HepG2 (cell line): Measurements from ENCODE around the gene NFATC3. TPM values are rescaled to one million over a fixed set of nuclear protein-coding genes. Genes with fewer than 3 reads are reported as not detected.
A peak's percentile ranks its signal among the peaks of the same experiment; 100 is the strongest.

Experiments
- ATAC-seq: fragments of 200-7000 bp; cut with Tn5 transposase; 3 replicates; pipeline ENCODE4 v1.9.1; 2020; ENCODE audit warnings: mild to moderate bottlenecking, moderate library complexity
- BruUV-seq: library from RNA; stranded (reverse); fragments of 400-500 nt; replicated peaks from 2 replicates; lab custom pipeline; 2021; lab: Mats Ljungman, UMichigan
- CTCF ChIA-PET: fragments of 300-600 bp; formaldehyde crosslinking; extraction: SDS; loops from one replicate; lab custom pipeline; 2021; ENCODE audit warnings: low total read pairs, inconsistent platforms, low intra/inter-chr PET ratio; lab: Yijun Ruan, JAX
- POLR2A ChIA-PET: fragments of 350-600 bp; sonication (Branson Sonifier 250); formaldehyde crosslinking; loops from one replicate; lab custom pipeline; 2020; ENCODE audit warnings: antibody characterized with exemption, inconsistent platforms; lab: Yijun Ruan, JAX
- DNase-seq: peaks from one replicate; pipeline ENCODE4 v3.0.0-alpha.2; 2015; ENCODE audit warnings: low spot score
- FAIRE-seq: peaks from 3 replicates; lab custom pipeline; 2011; peaks lifted over from hg19 to GRCh38; lab: Jason Lieb, UNC
- H2AFZ ChIP-seq: one replicate; pipeline ENCODE4 v1.6.1; 2011; ENCODE audit warnings: low read length, inconsistent platforms
- H3K27ac ChIP-seq: fragments of 300-600 bp; 3 replicates; pipeline ENCODE4 v1.8.0; 2011; ENCODE audit warnings: mixed run types, mild to moderate bottlenecking, mixed read lengths, low read length, inconsistent platforms; ENCODE audit not compliant: insufficient read depth; ENCODE audit errors: extremely low read length
- H3K27me3 ChIP-seq, 2 experiments: fragments of 200-600 bp in 1 of 2; 2 replicates in 1 of 2; 3 replicates in 1 of 2; pipeline versions ENCODE4 v1.6.0 to v1.8.0; 2011; ENCODE audit warnings: low read length in 2 of 2, mild to moderate bottlenecking in 2 of 2, moderate library complexity in 2 of 2, inconsistent platforms in 1 of 2; ENCODE audit not compliant: insufficient read depth in 2 of 2, control insufficient read depth in 1 of 2
- H3K36me3 ChIP-seq, 2 experiments: fragments of 200-600 bp in 1 of 2; replicated peaks in 1 of 2; 2 replicates in 1 of 2; 3 replicates in 1 of 2; pipeline versions ENCODE4 v1.5.1 to v1.8.0; 2011; ENCODE audit warnings: low read length in 2 of 2, inconsistent platforms in 1 of 2; ENCODE audit not compliant: insufficient read depth in 2 of 2, control insufficient read depth in 1 of 2
- H3K4me1 ChIP-seq: 2 replicates; pipeline ENCODE4 v1.5.1; 2012; ENCODE audit warnings: low read length, inconsistent platforms; ENCODE audit not compliant: insufficient read depth
- H3K4me2 ChIP-seq: 2 replicates; pipeline ENCODE4 v1.6.0; 2011; ENCODE audit warnings: low read depth, low read length, inconsistent platforms
- H3K4me3 ChIP-seq, 3 experiments: fragments of 200-600 bp in 1 of 3; sonication (generic), shearing (Covaris generic) in 1 of 3; replicated peaks in 1 of 3; 2 replicates each; pipeline ENCODE4 v1.5.1; 2011 to 2016; ENCODE audit warnings: low read length in 3 of 3, inconsistent platforms in 2 of 3, low read depth in 2 of 3, mild to moderate bottlenecking in 2 of 3, control low read depth in 1 of 3, mixed read lengths in 1 of 3; ENCODE audit not compliant: insufficient read depth in 1 of 3
- H3K79me2 ChIP-seq: one replicate; pipeline ENCODE4 v1.6.1; 2011; ENCODE audit warnings: low read length, inconsistent platforms; ENCODE audit not compliant: insufficient read depth
- H3K9ac ChIP-seq: 2 replicates; pipeline ENCODE4 v1.6.0; 2011; ENCODE audit warnings: mild to moderate bottlenecking, low read depth, low read length, inconsistent platforms; ENCODE audit not compliant: insufficient read depth
- H3K9me3 ChIP-seq: 2 replicates; pipeline ENCODE4 v1.5.1; 2012; ENCODE audit warnings: mild to moderate bottlenecking, low read length
- H4K20me1 ChIP-seq: 2 replicates; pipeline ENCODE4 v1.6.0; 2011; ENCODE audit warnings: inconsistent platforms, mild to moderate bottlenecking, low read length, moderate library complexity; ENCODE audit not compliant: insufficient read depth
- ERF ChIP-seq: IDR thresholded peaks from 2 replicates; pipeline ENCODE4 v1.6.1; 2018; ENCODE audit warnings: missing biosample characterization, missing genetic modification reagents
- FOXJ3 ChIP-seq: sonication (generic); formaldehyde crosslinking; IDR thresholded peaks from 2 replicates; pipeline ENCODE4 v1.4.0; 2020; ENCODE audit warnings: missing genetic modification reagents, mild to moderate bottlenecking, borderline replicate concordance
- HNRNPH1 ChIP-seq: fragments of 200-400 bp; formaldehyde crosslinking; optimal IDR thresholded peaks from 2 replicates; pipeline ENCODE3; 2017; ENCODE audit warnings: mild to moderate bottlenecking, low read depth, low read length
- KDM5B ChIP-seq: sonication (generic); formaldehyde crosslinking; IDR thresholded peaks from 2 replicates; pipeline ENCODE4 v1.4.0; 2020; ENCODE audit warnings: missing genetic modification reagents, mild to moderate bottlenecking, borderline replicate concordance
- KLF11 ChIP-seq: IDR thresholded peaks from 2 replicates; pipeline ENCODE4 v1.6.1; 2016; ENCODE audit warnings: missing compliant biosample characterization
- MXI1 ChIP-seq: IDR thresholded peaks from 3 replicates; pipeline ENCODE4 v1.6.1; 2012; ENCODE audit warnings: low read depth, low read length, inconsistent platforms, borderline replicate concordance
- PRMT3 ChIP-seq: sonication (generic); formaldehyde crosslinking; IDR thresholded peaks from 2 replicates; pipeline ENCODE4 v1.8.1; 2022; ENCODE audit warnings: low read depth, mild to moderate bottlenecking, moderate library complexity, missing genetic modification reagents, borderline replicate concordance
- SETDB1 ChIP-seq: sonication (generic); formaldehyde crosslinking; IDR thresholded peaks from 2 replicates; pipeline ENCODE4 v1.5.1; 2020; ENCODE audit warnings: missing genetic modification reagents, mild to moderate bottlenecking, borderline replicate concordance
- ZBTB42 ChIP-seq: sonication (generic); formaldehyde crosslinking; IDR thresholded peaks from 2 replicates; pipeline ENCODE4 v1.5.0; 2020; ENCODE audit warnings: mild to moderate bottlenecking, missing genetic modification reagents
- ZKSCAN1 ChIP-seq: fragments of 150-350 bp; IDR thresholded peaks from 2 replicates; pipeline ENCODE4 v1.6.1; 2014; ENCODE audit warnings: low read length
- ZNF235 ChIP-seq: sonication (generic); formaldehyde crosslinking; IDR thresholded peaks from 2 replicates; pipeline ENCODE4 v1.8.1; 2023; ENCODE audit warnings: mild to moderate bottlenecking, missing genetic modification reagents, borderline replicate concordance
- ZNF709 ChIP-seq: sonication (generic); formaldehyde crosslinking; IDR thresholded peaks from 2 replicates; pipeline ENCODE4 v1.5.0; 2020; ENCODE audit warnings: mild to moderate bottlenecking, missing genetic modification reagents
- ZSCAN22 ChIP-seq: sonication (generic); formaldehyde crosslinking; IDR thresholded peaks from 2 replicates; pipeline ENCODE4 v1.4.0; 2020; ENCODE audit warnings: mild to moderate bottlenecking, missing genetic modification reagents
- WGBS: methylation state at CpG from one replicate; pipeline ENCODE4 v1.1.6; 2017; ENCODE audit warnings: low lambda C conversion rate; 5-methylcytosine and 5-hydroxymethylcytosine counted together
- in situ Hi-C: cut with HindIII; loops from 2 replicates; pipeline ENCODE4 v1.10.0; 2017; ENCODE audit warnings: low pct_unique_long_range_greater_than_20kb; ENCODE audit not compliant: extremely low pct_ligation_motif_present
- intact Hi-C: fragments of 100-400 bp; cut with micrococcal nuclease; formaldehyde crosslinking; loops from one replicate; pipeline ENCODE4 v1.10.0; 2022; ENCODE audit not compliant: unreplicated experiment
- polyA plus RNA-seq, 8 experiments: library from polyadenylated mRNA; depleted of rRNA in 3 of 8; stranded (reverse) in 7 of 8; unstranded in 1 of 8; fragments of >200 nt; fragmentation: Illumina TruSeq in 4 of 8; extraction: Trizol in 4 of 8; gene quantifications; 2 replicates each; pipeline versions ENCODE4 v1.2.1 to v1.2.3, GENCODE V29; 2011 to 2016; ENCODE audit warnings: low read depth in 4 of 8, missing spikeins in 1 of 8, mixed read lengths in 1 of 8; ENCODE audit not compliant: insufficient read depth in 1 of 8
- total RNA-seq, 5 experiments: library from RNA; depleted of rRNA; stranded (reverse); fragments of >200 nt; fragmentation: Illumina TruSeq; extraction: Trizol; gene quantifications; 2 replicates each; pipeline ENCODE4 v1.2.3, GENCODE V29; 2016; ENCODE audit warnings: low read depth in 1 of 5
- TF ChIP-seq, protein P1 (sequence below): sonication (generic); formaldehyde crosslinking; IDR thresholded peaks from 2 replicates; pipeline ENCODE4 v1.4.0; 2020; ENCODE audit warnings: missing genetic modification reagents
- TF ChIP-seq, protein P2 (sequence below): IDR thresholded peaks from 2 replicates; pipeline ENCODE4 v1.6.1; 2016; ENCODE audit warnings: missing compliant biosample characterization, missing genetic modification reagents, borderline replicate concordance

Gene NFATC3
- total and polyA plus RNA-seq, 2 of the 13 experiments (the other 11 are each of a cell fraction or from before 2014, with no cell fraction given): 52.6 to 62.7 TPM

DNA sequence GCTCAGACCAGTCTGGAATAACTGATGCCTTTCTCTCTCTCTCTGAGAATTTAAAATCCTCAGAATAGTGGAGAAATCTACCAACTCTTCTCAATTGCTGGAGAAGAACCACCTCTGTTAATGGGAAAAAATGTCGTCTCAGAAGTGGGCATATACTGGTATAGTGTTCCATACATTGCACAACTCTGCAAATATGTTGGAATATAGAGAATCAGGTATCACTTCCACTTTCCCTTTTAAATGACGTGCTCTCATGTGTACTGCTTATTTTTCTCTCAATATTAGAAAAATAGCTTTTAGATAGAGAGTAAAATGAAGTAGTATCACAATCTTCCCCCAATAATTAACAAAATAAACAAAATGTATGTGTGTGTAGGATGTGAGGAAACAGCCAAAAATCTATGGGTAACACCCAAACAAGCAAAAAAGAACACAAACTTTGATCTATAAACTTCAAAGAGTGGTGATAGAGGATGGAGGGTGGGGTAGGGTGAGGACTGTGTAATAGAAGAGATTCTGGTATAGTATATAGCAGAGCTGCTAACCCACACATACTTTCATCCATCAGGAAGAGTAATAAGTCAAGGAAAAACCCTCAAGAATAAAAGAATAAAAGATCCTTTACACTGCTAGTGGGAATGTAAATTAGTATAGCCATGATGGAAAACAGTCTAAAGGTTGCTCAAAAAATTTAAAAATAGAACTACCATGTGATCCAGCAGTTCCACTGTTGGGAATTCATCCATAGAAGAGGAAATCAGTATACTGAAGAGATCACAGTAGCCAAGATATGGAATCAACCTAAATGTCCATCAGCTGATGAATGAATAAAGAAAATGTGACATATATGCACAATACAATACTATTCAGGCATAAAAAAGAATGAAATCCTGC is 46.9 kb downstream of the NFATC3 start:
- no peaks in the 10 kb centered on the region for H3K9me3 ChIP-seq
- FAIRE-seq (no peak), DNase-seq (peak; percentile 56), ATAC-seq (peak; percentile 72)
- no TSS peak for BruUV-seq
- CTCF ChIA-PET: no interaction called here
- peaks cover 87% of the 10 kb centered on the region for H3K79me2 ChIP-seq
- in situ Hi-C loops (no loop called here), intact Hi-C loops (no loop called here)
- H3K4me1 ChIP-seq: peaks cover 55% of the 10 kb centered on the region
- peak overlapping the region; percentile 49 for H3K4me2 ChIP-seq
- POLR2A ChIA-PET: interaction anchor here (0.5 to 2.7 kb wide), 3 partner anchors 48 to 80 kb away, joined by 3 to 9 read pairs (median 3); no protein-coding TSS in a partner anchor
- no peak overlapping the region; the same call in 1 of the 2 replicates for H3K9ac ChIP-seq
- H4K20me1 ChIP-seq: peaks cover 22% of the 10 kb centered on the region
- H3K27ac ChIP-seq: peak overlapping the region; percentile 41
- H3K27me3 ChIP-seq: no peaks in the 10 kb centered on the region
- 43% methylated on average over 2 of the region's 2 CpGs for WGBS
- peaks cover 7 to 37% of the 10 kb centered on the region in 2 experiments for H3K36me3 ChIP-seq
- no peak overlapping the region for H2AFZ ChIP-seq
- H3K4me3 ChIP-seq: no peak overlapping the region; a peak in 2 of 6 replicates
- no peak for TF ChIP-seq ZNF709 (CRISPR knock-in tag)
- no peak for TF ChIP-seq ZKSCAN1
- no peak for TF ChIP-seq ZBTB42 (CRISPR knock-in tag)
- no peak for TF ChIP-seq ERF (CRISPR knock-in tag)
- TF ChIP-seq HNRNPH1: no peak
- TF ChIP-seq SETDB1: no peak
- no peak for TF ChIP-seq MXI1
- no peak; the same call in 1 of the 2 replicates for TF ChIP-seq FOXJ3
- TF ChIP-seq, protein P1, sequence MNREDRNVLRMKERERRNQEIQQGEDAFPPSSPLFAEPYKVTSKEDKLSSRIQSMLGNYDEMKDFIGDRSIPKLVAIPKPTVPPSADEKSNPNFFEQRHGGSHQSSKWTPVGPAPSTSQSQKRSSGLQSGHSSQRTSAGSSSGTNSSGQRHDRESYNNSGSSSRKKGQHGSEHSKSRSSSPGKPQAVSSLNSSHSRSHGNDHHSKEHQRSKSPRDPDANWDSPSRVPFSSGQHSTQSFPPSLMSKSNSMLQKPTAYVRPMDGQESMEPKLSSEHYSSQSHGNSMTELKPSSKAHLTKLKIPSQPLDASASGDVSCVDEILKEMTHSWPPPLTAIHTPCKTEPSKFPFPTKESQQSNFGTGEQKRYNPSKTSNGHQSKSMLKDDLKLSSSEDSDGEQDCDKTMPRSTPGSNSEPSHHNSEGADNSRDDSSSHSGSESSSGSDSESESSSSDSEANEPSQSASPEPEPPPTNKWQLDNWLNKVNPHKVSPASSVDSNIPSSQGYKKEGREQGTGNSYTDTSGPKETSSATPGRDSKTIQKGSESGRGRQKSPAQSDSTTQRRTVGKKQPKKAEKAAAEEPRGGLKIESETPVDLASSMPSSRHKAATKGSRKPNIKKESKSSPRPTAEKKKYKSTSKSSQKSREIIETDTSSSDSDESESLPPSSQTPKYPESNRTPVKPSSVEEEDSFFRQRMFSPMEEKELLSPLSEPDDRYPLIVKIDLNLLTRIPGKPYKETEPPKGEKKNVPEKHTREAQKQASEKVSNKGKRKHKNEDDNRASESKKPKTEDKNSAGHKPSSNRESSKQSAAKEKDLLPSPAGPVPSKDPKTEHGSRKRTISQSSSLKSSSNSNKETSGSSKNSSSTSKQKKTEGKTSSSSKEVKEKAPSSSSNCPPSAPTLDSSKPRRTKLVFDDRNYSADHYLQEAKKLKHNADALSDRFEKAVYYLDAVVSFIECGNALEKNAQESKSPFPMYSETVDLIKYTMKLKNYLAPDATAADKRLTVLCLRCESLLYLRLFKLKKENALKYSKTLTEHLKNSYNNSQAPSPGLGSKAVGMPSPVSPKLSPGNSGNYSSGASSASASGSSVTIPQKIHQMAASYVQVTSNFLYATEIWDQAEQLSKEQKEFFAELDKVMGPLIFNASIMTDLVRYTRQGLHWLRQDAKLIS (CRISPR knock-in tag): no peak
- TF ChIP-seq ZNF235 (CRISPR knock-in tag): no peak
- TF ChIP-seq KLF11: no peak
- TF ChIP-seq PRMT3 (CRISPR knock-in tag): no peak
- TF ChIP-seq, protein P2, sequence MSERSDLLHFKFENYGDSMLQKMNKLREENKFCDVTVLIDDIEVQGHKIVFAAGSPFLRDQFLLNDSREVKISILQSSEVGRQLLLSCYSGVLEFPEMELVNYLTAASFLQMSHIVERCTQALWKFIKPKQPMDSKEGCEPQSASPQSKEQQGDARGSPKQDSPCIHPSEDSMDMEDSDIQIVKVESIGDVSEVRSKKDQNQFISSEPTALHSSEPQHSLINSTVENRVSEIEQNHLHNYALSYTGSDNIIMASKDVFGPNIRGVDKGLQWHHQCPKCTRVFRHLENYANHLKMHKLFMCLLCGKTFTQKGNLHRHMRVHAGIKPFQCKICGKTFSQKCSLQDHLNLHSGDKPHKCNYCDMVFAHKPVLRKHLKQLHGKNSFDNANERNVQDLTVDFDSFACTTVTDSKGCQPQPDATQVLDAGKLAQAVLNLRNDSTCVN: no peak
- TF ChIP-seq KDM5B (CRISPR knock-in tag): no peak
- TF ChIP-seq ZSCAN22 (CRISPR knock-in tag): no peak
